D341Med (cell line): ENCODE measurements around the gene WDHD1.
"Not testable (repeated sequence)": the region's sequence is repeated elsewhere in the genome, so short reads cannot be mapped to it uniquely, and the experiment has no call there.

Experiments used
- DNase-seq: peaks from one replicate; pipeline ENCODE4 v3.0.0; 2012; ENCODE audit warnings: low spot score

The WDHD1 gene

DNA sequence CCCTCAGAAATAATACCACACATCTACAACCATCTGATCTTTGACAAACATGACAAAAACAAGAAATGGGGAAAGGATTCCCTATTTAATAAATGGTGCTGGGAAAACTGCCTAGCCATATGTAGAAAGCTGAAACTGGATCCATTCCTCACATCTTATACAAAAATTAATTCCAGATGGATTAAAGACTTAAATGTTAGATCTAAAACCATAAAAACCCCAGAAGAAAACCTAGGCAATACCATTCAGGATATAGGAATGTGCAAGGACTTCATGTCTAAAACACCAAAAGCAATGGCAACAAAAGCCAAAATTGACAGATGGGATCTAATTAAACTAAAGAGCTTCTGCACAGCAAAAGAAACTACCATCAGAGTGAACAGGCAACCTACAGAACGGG lies 74.1 kb downstream of the WDHD1 start:
- DNase-seq, result not testable (repeated sequence)

DNA sequence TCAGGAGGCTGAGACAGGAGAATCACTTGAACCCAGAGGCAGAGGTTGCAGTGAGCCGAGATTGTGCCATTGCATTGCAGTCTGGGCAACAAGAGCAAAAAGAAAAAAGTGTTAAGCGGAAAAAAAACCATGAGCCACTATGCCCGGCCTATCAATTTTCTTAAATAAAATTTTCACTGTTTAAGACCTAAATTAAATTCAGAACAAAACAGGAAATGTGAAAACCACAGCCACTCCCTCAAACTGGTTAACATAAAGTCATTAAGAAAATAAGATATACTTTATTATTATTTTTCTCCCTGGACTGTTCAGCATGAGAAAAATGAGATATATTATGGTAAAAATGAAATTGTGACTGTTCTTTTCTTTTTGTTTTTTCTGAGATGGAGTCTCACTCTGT lies 79.7 kb downstream of the WDHD1 start:
- DNase-seq, result no peak

DNA sequence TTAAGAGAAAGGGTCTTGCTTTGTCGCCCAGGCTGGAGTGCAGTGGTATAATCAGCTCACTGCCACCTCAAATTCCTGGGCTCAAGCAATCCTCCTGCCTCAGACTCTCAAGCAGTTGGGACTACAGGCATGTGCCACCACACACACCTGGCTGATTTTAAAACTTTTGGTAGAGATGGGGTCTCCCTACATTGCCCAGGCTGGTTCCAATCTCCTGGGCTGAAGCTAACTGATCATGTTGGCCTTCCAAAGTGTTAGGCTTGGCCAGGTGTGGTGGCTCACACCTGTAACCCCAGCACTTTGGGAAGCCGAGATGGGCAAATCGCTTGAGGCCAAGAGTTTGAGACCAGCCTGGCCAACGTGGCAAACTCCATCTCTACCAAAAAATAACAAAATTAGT lies 80.4 kb downstream of the WDHD1 start:
- no peak for DNase-seq

DNA sequence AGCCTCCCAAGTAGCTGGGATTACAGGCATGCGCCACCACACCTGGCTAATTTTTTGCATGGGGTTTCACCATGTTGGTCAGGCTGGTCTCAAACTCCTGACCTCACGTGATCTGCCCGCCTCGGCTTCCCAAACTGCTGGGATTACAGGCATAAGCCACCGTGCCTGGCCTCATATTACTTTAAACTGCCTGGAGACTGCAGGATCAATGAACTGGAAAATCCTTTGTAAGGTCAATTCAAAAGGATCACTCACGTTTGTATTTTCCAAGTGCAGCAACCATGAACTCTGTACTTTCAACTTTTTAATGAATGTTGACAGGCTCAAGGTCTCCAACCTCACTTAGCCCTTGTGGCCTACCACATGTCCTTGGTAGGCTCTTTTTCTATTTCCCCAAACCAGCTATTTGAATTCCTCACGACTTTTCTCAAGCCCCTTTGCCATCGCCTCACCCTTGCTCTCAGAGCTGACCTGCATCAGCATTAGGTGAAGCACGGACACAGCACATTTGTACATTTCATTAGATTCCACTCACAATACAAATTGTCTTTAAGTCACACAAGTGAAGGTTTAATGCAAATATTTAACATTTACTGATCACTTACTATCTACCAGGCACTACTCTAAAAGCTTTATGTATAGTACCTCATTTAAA lies 82.0 kb downstream of the WDHD1 start:
- DNase-seq, result no peak

DNA sequence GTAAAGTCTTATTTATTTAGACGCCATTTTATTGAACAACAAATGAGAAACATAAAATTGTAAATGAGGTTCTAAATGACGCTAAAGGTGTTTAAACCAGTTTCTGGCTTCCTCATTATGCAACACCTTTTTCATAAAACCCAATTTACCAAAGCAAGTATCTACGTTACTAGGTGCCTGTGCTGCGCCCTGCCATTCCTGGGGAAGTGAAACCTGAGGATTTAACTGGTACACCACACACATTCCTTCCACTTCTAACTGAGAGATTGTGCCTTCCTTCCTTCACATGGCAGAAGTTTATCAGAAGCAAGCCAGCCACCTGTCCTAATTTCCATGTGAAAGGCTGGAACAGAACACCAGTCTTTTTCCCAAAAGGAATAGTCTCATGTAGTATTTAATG lies 84.0 kb downstream of the WDHD1 start:
- DNase-seq, result no peak

DNA sequence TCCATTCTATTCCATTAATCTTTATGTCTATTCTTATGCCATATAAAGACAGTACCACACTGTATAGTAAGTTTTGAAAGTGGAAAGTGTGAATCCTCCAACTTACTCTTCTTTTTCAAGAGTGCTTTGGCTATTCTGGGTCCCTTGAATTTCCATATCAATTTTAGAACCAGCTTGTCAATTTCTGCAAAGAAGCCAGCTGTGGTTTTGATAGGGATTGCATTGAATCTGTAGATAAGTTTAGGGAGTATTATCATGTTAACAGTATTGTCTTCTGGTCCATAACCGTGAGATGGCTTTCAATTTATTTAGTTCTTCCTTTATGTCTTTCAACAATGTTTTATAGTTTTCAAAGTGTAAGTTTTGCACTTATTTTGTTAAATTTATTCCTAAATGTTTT lies 90.1 kb downstream of the WDHD1 start:
- DNase-seq, result no peak

DNA sequence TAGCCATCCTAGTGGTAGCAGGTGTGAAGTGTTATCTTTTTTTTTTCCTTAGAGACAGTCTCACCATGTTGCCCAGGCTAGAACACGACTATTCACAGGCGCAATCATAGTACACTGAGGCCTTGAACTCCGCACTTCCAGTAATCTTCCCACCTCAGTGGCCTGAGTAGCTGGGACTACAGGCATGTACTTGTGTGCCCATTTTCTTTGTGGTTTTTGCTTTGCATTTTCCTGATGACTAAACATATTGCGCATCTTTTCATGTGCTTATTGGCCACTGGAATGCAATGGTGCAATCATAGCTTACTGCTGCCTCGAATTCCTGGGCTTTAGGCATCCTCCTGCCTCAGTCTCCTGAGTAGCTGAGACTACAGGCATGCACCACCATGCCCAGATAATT lies 90.9 kb downstream of the WDHD1 start:
- no peak for DNase-seq

DNA sequence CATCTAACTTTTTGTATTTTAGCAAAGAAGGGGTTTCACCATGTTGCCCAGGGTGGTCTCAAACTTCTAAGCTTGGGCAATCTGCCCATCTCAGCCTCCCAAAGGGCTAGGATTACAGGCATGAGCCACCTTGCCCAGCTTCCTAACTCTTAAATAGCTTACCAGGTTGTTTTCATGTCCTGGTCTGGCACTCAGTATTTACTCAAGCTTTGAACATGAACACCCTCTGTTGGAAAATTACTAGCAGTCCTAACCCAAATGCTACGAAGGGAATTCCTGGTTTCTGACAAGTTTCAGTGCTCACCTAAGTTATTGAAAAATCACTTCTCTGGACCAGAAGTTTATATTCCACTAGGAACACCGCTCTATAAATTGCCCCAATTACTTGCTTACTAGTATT lies 91.8 kb downstream of the WDHD1 start:
- no peak for DNase-seq

DNA sequence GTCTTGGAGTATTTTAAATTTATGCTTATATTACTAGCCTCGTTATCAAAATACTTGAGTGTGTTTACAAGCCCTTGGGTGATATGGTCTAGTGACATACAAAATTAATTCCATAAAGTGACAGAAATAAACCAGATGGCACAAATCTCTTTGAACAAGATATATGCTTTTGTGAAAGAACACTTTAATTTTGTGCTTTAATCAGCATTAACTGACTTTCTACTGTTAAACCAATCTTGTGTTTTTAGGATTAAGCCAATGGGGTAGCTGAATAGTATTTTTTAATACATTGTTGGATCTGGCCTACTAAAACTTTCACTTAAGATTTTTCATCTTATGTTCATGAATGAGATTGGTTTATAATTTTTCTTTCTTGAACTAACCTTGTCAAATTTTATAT lies 93.9 kb downstream of the WDHD1 start:
- DNase-seq, result no peak

DNA sequence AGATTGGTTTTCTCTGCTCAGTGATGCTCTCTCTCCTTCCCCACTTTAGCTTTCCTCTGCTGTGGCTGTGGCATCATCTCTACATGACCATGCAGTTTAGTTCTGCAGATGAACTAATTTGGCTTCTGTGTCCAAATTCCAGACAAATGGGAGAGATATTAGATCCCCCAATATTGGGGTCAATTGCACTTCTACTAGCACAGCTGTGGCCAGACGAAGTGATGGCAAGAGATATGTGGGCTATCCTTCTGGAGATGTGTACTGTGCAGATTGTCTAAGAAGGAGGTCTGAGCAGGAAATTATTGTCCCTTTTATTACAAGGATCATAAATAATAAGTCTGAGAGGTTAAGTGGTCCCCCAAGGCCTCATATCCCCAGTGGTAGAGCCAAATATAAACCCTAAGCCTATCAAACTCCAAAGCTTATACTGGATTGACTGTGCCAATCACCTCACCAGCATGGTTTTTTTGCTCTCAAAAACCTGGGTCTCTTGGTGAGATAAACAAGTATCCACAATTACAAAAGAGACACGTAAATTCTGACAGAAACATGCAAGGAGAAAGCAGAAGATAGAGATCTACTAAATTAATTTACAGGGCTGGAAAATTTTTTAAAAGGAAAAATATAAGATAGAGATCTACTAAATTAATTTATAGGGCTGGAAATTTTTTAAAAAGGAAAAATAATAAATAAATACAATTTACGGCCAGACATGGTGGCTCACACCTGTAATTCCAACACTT lies 95.1 kb downstream of the WDHD1 start:
- no peak for DNase-seq

DNA sequence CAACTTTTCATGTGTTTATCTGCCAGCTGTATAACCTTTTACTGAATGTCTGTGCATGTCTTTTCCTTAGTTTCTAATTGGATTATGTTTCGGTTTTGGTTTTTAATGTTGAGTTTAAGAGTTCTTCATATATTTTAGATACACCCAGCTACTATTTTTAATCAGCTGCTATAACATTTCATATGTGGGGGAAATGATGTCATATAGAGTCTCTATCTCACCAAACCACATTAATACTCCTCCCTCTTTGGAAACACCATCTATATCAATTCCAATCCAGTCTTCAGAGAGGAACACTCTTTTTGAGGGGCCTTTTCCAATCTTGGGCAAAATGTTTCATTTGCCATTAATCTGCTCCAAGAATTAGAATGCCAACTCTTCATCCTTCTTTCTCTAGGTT lies 95.8 kb downstream of the WDHD1 start:
- DNase-seq, result no peak

DNA sequence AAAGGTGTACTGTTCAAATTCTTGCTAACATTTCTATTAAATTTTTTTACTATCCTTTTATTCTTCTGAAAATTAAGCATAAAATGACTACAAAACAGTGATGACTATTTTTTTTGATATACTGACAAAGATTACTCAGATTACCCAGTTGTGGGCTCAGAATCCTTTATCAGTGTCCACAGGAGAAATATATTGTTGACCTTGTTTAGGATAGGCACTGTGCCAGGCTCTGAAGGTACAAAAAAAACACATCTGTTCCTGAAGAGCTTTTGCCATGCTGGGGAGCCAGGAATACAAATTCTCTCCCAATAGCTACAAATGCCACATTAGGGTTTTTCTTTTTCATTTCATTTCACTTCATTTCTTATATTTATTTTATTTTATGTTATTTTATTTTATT lies 97.3 kb downstream of the WDHD1 start:
- no peak for DNase-seq

DNA sequence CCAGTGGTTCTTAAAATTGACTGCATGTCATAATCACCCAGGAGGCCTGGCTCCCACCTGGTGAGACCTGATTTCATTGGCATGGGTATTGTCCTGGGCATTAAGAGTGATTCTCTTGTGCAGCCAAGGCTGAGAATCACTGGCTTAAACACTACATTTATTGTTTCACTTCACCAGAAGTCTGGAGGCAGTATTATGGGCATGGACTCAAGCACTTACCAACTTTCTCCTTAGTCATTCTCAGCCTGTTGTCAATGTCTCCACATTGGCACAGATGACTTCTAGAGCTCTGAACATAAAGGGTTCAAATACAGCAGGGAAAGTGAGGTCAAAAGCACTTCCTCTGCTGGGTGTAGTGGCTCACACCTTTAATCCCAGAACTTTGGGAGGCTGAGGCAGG lies 98.7 kb downstream of the WDHD1 start:
- DNase-seq, result no peak

DNA sequence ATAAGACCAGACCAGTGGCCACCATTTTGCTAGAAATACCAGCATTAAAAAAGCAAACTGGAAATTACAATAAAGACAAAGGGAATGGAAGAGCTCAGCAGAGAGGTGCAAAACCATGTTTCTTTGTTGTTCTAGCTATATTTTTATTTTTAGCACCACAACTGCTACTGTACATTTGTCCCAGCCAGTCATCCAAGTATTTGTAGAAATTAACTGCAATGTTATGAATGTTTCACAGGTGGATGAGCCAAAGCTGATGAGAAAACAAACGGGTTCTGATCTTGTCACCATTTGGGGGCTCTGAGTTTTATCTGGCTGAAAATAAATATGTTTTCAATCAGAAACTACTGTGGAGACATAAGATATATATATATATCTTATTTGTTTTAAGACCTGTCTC lies 99.3 kb downstream of the WDHD1 start:
- DNase-seq, result no peak

DNA sequence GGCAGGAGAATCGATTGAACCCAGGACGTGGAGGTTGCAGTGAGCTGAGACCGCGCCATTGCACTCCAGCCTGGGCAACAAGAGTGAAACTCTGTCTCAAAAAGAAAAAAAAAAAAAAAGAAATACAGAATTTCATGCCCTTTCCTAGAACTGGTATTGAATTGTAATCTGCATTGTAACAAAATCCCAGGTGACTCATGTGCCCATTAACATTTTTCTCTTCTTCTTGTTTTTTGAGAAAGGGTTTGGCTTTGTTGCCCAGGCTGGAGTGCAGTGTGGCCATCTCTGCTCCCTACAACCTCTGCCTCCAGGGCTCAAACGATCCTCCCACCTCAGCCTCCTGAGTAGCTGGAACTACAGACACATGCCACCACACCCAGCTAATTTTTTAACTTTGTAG lies 100.3 kb downstream of the WDHD1 start:
- DNase-seq, result not testable (repeated sequence)

DNA sequence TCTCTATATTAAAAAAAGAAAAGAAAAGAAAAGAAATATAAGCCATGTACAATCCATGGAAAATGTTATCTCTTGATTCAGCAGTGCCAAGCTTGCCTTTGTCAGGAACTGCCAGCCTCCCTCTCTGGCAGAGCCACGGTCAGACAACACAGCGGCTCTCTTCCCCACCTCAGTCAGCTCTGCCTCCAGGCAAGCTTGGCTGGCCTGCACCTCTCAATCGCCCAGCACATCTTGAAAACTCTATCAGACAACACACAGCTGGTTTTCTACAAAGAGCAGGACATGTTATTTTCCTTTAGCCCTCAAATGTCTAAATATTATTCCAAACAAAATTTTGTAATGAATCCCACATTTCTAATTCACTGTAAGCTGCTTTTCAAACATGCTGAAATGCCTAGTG lies 104.3 kb downstream of the WDHD1 start:
- DNase-seq, result no peak

DNA sequence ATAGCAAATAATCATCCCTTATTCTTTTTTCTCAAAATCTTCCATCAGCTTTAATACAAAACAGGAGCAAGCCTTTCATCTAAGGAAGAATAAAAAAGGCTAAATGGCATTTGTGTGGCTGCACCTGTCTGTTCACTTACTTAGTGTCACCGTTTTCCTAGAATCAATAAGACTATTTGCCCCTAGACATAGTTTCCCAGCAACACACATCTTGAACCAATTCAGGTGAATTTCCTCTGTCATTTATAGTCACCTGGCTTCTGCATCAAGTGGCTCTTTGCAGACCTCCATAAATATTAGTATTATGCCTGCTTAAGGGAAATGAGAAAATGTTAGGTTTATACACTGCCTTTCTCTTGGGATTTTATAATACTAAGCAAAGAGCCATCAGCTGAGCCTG lies 106.8 kb downstream of the WDHD1 start:
- DNase-seq, result no peak

DNA sequence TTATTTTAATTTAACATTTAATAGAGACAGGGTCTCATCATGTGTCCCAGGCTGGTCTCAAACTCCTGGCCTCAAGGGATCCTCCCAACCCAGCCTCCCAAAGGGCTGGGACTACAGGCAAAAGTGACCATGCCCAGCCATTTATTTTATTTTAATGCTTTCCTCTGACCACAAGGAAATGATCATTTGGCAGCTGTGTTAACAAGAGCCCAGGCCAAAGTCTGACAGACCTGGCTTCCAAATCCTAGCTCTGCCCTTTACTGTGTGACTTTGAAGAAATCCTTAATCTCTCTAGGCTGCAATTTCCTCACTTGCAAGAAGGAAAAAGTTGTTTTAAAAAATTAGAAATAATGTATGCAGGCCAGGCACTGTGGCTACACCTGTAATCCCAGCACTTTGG lies 107.6 kb downstream of the WDHD1 start:
- DNase-seq, result no peak

DNA sequence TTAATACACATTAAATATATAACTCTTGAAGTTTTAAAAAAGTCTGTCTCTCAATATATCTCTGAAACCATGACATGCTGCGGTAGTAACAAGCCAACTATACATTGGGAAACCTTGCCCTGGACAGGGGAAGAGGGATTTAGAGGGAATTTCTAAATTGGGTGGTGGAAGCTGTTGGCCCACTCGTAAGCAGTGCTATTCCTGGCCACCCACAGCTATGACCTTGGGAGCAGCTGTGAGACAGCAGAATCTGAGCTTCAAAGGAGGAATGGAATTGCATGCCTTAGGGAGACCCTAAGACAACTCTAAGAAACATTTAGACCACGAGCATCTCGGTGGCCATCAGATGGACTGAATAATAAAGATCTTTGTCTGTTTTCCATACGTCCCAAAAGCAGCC lies 108.5 kb downstream of the WDHD1 start:
- no peak for DNase-seq

DNA sequence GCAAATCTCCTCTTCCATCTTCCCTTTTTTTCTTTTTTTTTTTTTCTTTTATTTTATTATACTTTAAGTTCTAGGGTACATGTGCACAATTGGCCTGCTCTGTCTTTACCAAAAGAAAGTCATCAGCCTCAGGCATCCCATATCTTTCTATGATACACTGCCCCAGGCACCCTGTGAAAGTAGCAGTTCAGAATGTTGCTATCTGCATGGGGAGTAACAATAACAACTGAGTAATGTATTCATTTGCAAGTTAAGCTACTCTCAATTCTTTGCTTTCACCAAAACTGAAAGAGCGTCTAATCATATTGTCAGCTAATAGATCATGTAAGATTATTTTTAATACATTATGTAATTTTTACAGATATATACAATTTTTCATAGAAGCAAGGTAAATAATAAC lies 110.8 kb downstream of the WDHD1 start:
- DNase-seq, result no peak

DNA sequence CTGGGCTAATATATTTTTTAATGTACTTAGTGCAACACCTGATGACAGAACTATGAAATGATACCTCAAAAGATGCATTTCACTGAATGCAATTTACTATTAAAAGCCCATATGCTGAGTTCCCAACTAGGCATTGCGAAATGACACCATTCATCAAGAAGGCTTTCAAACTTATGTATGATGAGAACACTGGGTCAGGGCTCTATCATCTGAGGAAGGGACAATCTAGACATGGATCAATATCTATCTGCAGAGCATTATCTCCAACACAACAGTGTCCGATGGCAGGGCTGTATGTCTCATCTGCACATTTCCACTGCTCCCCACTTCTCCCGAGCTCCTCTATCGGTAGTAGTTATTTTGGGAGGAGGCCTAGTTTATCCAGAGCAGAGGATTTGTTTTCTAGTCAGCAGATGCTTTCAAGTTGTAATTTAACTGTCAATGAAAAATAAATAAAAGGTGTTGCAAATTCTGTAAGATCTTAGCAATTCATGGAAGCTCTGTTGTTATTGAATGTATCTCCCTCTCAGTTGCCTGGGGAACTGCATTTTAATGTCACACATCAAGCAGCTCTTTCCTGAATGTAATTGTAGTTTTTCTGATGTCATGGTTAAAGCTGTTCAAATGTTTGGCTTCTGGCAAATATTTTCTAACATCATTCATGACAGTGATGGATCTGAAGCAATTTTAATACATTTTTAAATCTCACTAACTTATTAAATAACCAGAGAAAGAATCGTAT lies 116.9 kb downstream of the WDHD1 start:
- no peak for DNase-seq

DNA sequence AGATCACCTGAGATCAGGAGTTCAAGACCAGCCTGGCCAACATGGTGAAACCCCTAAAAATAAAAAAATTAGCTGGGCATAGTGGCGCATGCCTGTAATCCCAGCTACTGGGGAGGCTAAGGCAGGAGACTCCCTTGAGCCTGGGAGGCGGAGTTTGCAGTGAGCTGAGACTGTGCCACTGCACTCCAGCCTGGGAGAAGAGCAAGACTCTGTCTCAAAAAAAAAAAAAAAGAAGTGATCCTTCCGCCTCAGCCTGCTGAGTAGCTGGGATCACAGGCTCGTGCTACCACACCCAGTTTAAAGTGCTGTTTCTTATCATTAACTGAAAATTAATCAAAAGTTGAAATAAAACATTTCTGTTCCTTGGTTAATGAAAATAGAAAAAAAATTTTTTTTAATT lies 117.9 kb downstream of the WDHD1 start:
- not testable (repeated sequence) for DNase-seq

DNA sequence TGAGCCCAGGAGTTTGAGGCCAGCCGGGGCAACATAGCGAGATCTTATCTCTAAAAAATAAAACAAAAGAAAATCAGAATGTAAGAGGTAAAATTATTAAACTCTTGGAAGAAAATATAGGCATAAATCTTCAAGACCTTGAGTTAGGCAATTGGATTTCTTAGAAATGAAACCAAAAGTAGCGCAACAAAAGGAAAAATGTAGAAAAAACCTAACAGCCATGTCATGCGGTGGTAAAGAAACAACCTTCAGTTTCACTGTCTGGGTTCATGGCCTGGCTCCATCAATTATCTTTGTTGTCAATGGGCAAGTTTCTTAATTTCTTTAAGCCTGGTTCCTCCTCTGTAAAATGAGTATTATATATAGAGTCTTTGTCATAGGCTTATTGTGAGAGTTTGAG lies 118.7 kb downstream of the WDHD1 start:
- DNase-seq, result no peak
